ENCODE data around the gene BRD4. TPM values are rescaled to one million over a fixed set of nuclear protein-coding genes. Genes with fewer than 3 reads are reported as not detected.

The BRD4 gene
- 10 to 100 TPM in 3 of 4 donors, 1 to 10 TPM in 1; 7.7 to 38.2 (median 31.3) TPM for total RNA-seq

DNA sequence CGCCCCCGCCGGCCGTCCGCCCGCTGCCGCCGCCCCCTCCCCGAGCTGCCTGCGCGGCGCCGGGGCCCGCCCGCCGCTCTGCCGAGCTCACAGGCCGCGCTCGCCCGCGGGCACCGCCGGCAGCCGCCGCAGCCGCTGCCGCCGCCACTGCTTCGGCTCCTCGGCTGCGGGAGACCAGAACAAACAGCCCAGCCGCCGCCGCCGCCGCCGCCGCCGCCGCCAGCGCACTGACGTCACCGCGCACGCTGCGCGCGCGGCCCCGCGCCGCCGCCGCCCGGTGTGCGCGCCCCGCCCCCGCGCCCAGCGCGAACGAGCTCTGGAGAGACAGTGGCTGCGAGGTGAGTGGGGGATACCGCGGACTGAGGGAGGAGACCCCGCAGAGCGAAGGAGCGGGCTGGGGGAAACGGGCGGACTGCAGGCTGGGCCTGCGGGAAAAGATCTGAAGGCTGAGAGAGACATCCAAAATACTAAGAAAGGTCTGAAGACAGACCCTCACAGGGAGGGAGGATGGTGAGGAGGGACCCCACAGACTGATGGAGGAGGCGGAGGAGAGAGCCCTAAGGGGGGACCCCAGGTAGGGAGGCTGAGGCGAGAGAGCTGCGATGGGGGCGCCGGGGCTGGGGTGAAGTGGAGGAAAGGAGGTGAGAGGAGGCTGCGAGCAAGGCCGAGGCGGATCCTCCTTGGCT is at the start of gene BRD4:
Gene BRD4, minus strand, starts transcription at position 229 of the 686 bp plus-strand sequence. CDS start 59,440 bp downstream, outside the sequence.
- TF ChIP-seq, protein P1, sequence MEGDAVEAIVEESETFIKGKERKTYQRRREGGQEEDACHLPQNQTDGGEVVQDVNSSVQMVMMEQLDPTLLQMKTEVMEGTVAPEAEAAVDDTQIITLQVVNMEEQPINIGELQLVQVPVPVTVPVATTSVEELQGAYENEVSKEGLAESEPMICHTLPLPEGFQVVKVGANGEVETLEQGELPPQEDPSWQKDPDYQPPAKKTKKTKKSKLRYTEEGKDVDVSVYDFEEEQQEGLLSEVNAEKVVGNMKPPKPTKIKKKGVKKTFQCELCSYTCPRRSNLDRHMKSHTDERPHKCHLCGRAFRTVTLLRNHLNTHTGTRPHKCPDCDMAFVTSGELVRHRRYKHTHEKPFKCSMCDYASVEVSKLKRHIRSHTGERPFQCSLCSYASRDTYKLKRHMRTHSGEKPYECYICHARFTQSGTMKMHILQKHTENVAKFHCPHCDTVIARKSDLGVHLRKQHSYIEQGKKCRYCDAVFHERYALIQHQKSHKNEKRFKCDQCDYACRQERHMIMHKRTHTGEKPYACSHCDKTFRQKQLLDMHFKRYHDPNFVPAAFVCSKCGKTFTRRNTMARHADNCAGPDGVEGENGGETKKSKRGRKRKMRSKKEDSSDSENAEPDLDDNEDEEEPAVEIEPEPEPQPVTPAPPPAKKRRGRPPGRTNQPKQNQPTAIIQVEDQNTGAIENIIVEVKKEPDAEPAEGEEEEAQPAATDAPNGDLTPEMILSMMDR (IDR thresholded peaks at IDR 0.05) = no peak
- peak in 2 of 4 donors; percentile 5 to 60 for TF ChIP-seq POLR2A (IDR thresholded peaks at IDR 0.05)
- Histone ChIP-seq H3K4me3 (peak within 1 kb of the TSS; percentile 93 to 99 (median 94)), H3K4me1 (peaks cover 24 to 56% (median 39%) of the 10 kb centered on the region in 3 donors), H3K36me3 (no peaks in the 10 kb centered on the region), H3K9me3 (no peaks in the 10 kb centered on the region), H3K27ac (peak within 1 kb of the TSS; percentile 97 to 100 (median 98)), H3K27me3 (no peaks in the 10 kb centered on the region)
- intact Hi-C loops (cut with DNase I) = no loop called here
- WGBS, 2 donors = 4 to 9% methylated on average over 11 to 16 of the region's 81 CpGs
- DNase-seq = no peak

GRCh38 chr19:15381864-15382263 is 49.5 kb upstream of the BRD4 start:
- peaks cover 0 to 28% (median 6%) of the 10 kb centered on the region in 3 donors for H3K36me3 ChIP-seq
- H3K27me3 ChIP-seq = no peaks in the 10 kb centered on the region
- no peak overlapping the region for H3K27ac ChIP-seq
- intact Hi-C loops (cut with DNase I) = no loop called here
- no peak overlapping the region for H3K4me3 ChIP-seq
- DNase-seq = no peak
- peaks cover 20 to 27% (median 21%) of the 10 kb centered on the region in 3 donors for H3K4me1 ChIP-seq
- no peaks in the 10 kb centered on the region for H3K9me3 ChIP-seq
- WGBS, 2 donors = 86 to 95% methylated on average over 5 to 6 of the region's 6 CpGs
- TF ChIP-seq POLR2A (IDR thresholded peaks at IDR 0.05) = no peak
- TF ChIP-seq, protein P1 (IDR thresholded peaks at IDR 0.05) = no peak

DNA sequence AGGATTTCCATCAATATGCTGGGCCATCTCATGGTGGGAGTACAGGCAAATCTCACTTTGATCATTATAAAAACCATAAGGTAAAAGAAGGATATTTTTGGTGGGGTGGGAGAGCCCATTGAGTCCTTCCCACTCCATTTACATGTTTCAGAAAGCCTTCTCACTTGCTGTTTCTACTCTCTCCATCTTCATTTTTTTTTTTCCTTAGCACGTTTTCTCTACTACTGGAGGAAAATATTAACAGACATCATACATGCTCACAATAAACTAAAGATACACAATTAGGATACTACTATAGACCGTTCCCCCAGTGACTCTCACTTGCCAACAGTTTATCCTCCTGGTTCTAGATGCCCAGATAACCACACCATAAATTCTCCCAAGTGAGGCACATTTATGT is 49.1 kb upstream of the BRD4 start:
- H3K9me3 ChIP-seq = no peaks in the 10 kb centered on the region
- no peak overlapping the region for H3K4me3 ChIP-seq
- 79% methylated on average over 2 of the region's 2 CpGs for WGBS, 2 donors
- no peaks in the 10 kb centered on the region for H3K27me3 ChIP-seq
- intact Hi-C loops (cut with DNase I) = no loop called here
- TF ChIP-seq, protein P1 (IDR thresholded peaks at IDR 0.05) = no peak
- TF ChIP-seq POLR2A (IDR thresholded peaks at IDR 0.05) = no peak
- peaks cover 23 to 31% (median 25%) of the 10 kb centered on the region in 3 donors for H3K4me1 ChIP-seq
- H3K36me3 ChIP-seq = peaks cover 0 to 24% (median 6%) of the 10 kb centered on the region in 3 donors
- DNase-seq = no peak
- peak overlapping the region in 2 of 4 donors; percentile 94 to 98 for H3K27ac ChIP-seq

DNA sequence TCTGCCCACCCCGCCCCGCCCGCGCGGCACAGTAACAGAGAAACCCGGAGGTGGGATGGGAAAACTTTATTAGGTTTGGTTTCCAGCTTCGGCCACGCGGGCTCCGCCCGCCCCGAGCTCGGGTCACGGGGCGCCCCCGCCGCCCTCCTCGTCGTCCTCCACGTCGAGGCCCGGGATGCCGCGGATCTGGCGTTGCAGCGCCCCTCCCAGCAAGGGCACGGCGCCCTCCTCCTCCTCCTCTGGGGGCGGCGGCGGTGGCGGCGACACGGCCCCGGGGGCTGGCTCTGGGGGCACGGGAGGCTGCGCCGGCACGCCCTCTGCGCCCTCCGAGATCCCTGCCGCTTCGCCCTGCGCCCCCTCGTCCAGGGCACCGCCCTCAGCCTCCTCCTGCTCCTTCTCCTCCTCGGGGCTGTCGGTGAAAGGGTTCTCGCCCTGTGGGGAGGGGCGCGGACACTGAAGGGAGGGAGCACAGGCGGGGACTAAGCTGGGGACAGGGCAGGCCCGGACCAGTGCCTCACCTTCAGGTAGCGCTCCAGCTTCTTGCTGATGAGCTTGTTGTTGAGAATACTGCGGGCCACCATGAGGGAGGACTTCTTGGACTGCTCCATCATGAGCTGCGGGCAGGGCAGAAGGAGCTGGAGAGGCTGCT is 47.8 kb upstream of the BRD4 start:
- Histone ChIP-seq H3K9me3 (no peaks in the 10 kb centered on the region), H3K4me1 (peaks cover 23 to 44% (median 37%) of the 10 kb centered on the region in 3 donors), H3K4me3 (peak overlapping the region; percentile 74 to 100 (median 96)), H3K36me3 (peaks cover 0 to 12% (median 0%) of the 10 kb centered on the region in 3 donors), H3K27me3 (no peaks in the 10 kb centered on the region), H3K27ac (peak overlapping the region; percentile 94 to 99 (median 97))
- 3 to 10% methylated on average over 2 to 5 of the region's 56 CpGs for WGBS, 2 donors
- intact Hi-C loops (cut with DNase I) = loop anchor here (10.0 kb wide), 1 partner anchor 115 kb away; no protein-coding TSS in a partner anchor
- TF ChIP-seq, protein P1 (IDR thresholded peaks at IDR 0.05) = peak in 1 of 6 experiments; percentile 14
- TF ChIP-seq POLR2A (IDR thresholded peaks at IDR 0.05) = peak in 1 of 4 donors; percentile 35
- DNase-seq = no peak
